HCT116 (cell line): ENCODE measurements around the gene PLXDC1. TPM values are rescaled to one million over a fixed set of nuclear protein-coding genes. Genes with fewer than 3 reads are reported as not detected.

ENCODE experiments used
- ATAC-seq: fragments of 200-7000 bp; cut with Tn5 transposase; 2 replicates; pipeline ENCODE4 v1.9.1; 2020; ENCODE audit warnings: mild to moderate bottlenecking, moderate library complexity
- BruUV-seq: library from RNA; stranded (reverse); fragments of 400-500 nt; replicated peaks from 2 replicates; lab custom pipeline; 2021; lab: Mats Ljungman, UMichigan
- CTCF ChIA-PET: fragments of 300-600 bp; sonication (Branson Sonifier 250); formaldehyde crosslinking; loops from one replicate; lab custom pipeline; 2021; ENCODE audit warnings: antibody characterized with exemption; lab: Charles Lee
- POLR2A ChIA-PET: fragments of 300-600, 350-600 bp; sonication (Branson Sonifier 250); formaldehyde crosslinking; loops from one replicate; lab custom pipeline; 2021; ENCODE audit warnings: antibody characterized with exemption; lab: Charles Lee
- RAD21 ChIA-PET, 2 experiments: fragments of 300-600 bp; sonication (Branson Sonifier 250); formaldehyde crosslinking; loops; one replicate each; lab custom pipeline; 2023; ENCODE audit warnings: low total read pairs in 2 of 2; ENCODE audit not compliant: uncharacterized antibody in 2 of 2, unreplicated experiment in 2 of 2, low non-redundant PET in 1 of 2; lab: Charles Lee
- DNase-seq: peaks from one replicate; pipeline ENCODE4 v3.0.0-alpha.2; 2010; ENCODE audit warnings: low read depth, low spot score
- H2AFZ ChIP-seq: fragments of 200-600 bp; shearing (Covaris generic), sonication (generic); 2 replicates; pipeline ENCODE4 v1.6.1; 2017; ENCODE audit warnings: low read depth, mixed run types, mixed read lengths, antibody characterized with exemption, low read length; ENCODE audit not compliant: poor library complexity, severe bottlenecking
- H3K27ac ChIP-seq: 2 replicates; pipeline ENCODE4 v1.5.1; 2012; ENCODE audit warnings: low read depth, low read length
- H3K27me3 ChIP-seq: fragments of 200-600 bp; sonication (generic); 2 replicates; pipeline ENCODE4 v1.6.1; 2016; ENCODE audit warnings: mixed run types, low read length, mixed read lengths; ENCODE audit not compliant: insufficient read depth
- H3K36me3 ChIP-seq, 2 experiments: fragments of 200-500 bp in 1 of 2; fragments of 200-600 bp in 1 of 2; sonication (Bioruptor generic) in 1 of 2; sonication (generic) in 1 of 2; 2 replicates each; pipeline versions ENCODE4 v1.5.1 to v1.6.1; 2014 to 2016; ENCODE audit warnings: low read length in 2 of 2, inconsistent platforms in 1 of 2, mixed read lengths in 1 of 2, mixed run types in 1 of 2; ENCODE audit not compliant: insufficient read depth in 2 of 2, control insufficient read depth in 1 of 2
- H3K4me1 ChIP-seq, 2 experiments: fragments of 200-600 bp in 1 of 2; sonication (generic) in 1 of 2; 2 replicates each; pipeline versions ENCODE4 v1.5.1 to v1.6.1; 2012 to 2017; ENCODE audit warnings: low read length in 2 of 2, inconsistent platforms in 1 of 2, mild to moderate bottlenecking in 1 of 2, mixed read lengths in 1 of 2, mixed run types in 1 of 2, moderate library complexity in 1 of 2; ENCODE audit not compliant: insufficient read depth in 2 of 2, control insufficient read depth in 1 of 2
- H3K4me2 ChIP-seq: fragments of 200-600 bp; sonication (generic); 2 replicates; pipeline ENCODE4 v1.6.1; 2017; ENCODE audit warnings: mixed run types, low read length, mixed read lengths
- H3K4me3 ChIP-seq, 2 experiments: fragments of 200-600 bp in 1 of 2; sonication (generic) in 1 of 2; replicated peaks in 1 of 2; 2 replicates each; pipeline ENCODE4 v1.5.1; 2011 to 2016; ENCODE audit warnings: low read length in 2 of 2, control low read depth in 1 of 2, low read depth in 1 of 2, mild to moderate bottlenecking in 1 of 2, mixed read lengths in 1 of 2, mixed run types in 1 of 2
- H3K79me2 ChIP-seq: fragments of 200-600 bp; sonication (generic); 2 replicates; pipeline ENCODE4 v1.6.1; 2017; ENCODE audit warnings: mild to moderate bottlenecking, mixed run types, low read length, moderate library complexity, mixed read lengths; ENCODE audit not compliant: insufficient read depth
- H3K9ac ChIP-seq: fragments of 200-600 bp; sonication (generic); 2 replicates; pipeline ENCODE4 v1.6.1; 2016; ENCODE audit warnings: low read length, mixed read lengths
- H3K9me2 ChIP-seq: fragments of 200-600 bp; sonication (generic), shearing (Covaris generic); 2 replicates; pipeline ENCODE4 v1.6.1; 2017; ENCODE audit warnings: mixed run types, mild to moderate bottlenecking, moderate library complexity; ENCODE audit not compliant: insufficient read depth
- H3K9me3 ChIP-seq, 2 experiments: fragments of 200-500 bp in 1 of 2; fragments of 200-600 bp in 1 of 2; sonication (Bioruptor generic) in 1 of 2; sonication (generic) in 1 of 2; 2 replicates each; pipeline ENCODE4 v1.6.1; 2014 to 2017; ENCODE audit warnings: low read length in 2 of 2, mixed read lengths in 2 of 2, inconsistent platforms in 1 of 2, low read depth in 1 of 2, mild to moderate bottlenecking in 1 of 2, mixed run types in 1 of 2, moderate library complexity in 1 of 2; ENCODE audit not compliant: control insufficient read depth in 1 of 2, insufficient read depth in 1 of 2
- H4K20me1 ChIP-seq: fragments of 200-600 bp; sonication (generic), shearing (Covaris generic); 2 replicates; pipeline ENCODE4 v1.6.1; 2017; ENCODE audit warnings: mixed run types, mild to moderate bottlenecking, moderate library complexity; ENCODE audit not compliant: insufficient read depth
- CBX3 ChIP-seq: IDR thresholded peaks from 2 replicates; pipeline ENCODE4 v1.6.1; 2012; ENCODE audit warnings: low read depth
- CEBPB ChIP-seq: IDR thresholded peaks from 2 replicates; pipeline ENCODE4 v1.6.1; 2012; ENCODE audit warnings: low read depth
- CTCF ChIP-seq, 3 experiments: fragments of 200-600 bp in 1 of 3; sonication (generic) in 1 of 3; IDR thresholded peaks in 2 of 3; conservative IDR thresholded peaks in 1 of 3; 2 replicates each; pipeline ENCODE4 v1.5.1; 2012 to 2017; ENCODE audit warnings: low read depth in 2 of 3, low read length in 2 of 3, antibody characterized with exemption in 1 of 3, borderline replicate concordance in 1 of 3, control low read depth in 1 of 3, mild to moderate bottlenecking in 1 of 3, mixed read lengths in 1 of 3, mixed run types in 1 of 3, moderate library complexity in 1 of 3; ENCODE audit not compliant: insufficient read depth in 1 of 3
- EGR1 ChIP-seq: IDR thresholded peaks from 2 replicates; pipeline ENCODE4 v1.6.1; 2012; ENCODE audit warnings: low read depth
- ELF1 ChIP-seq: IDR thresholded peaks from 2 replicates; pipeline ENCODE4 v1.6.1; 2012; ENCODE audit warnings: low read depth, borderline replicate concordance
- EZH2 ChIP-seq: fragments of 200-600 bp; sonication (generic); IDR thresholded peaks from 2 replicates; pipeline ENCODE4 v1.6.1; 2017; ENCODE audit warnings: antibody characterized with exemption, mixed run types
- POLR2AphosphoS5 ChIP-seq: IDR thresholded peaks from 2 replicates; pipeline ENCODE4 v1.6.1; 2011; ENCODE audit warnings: mild to moderate bottlenecking, low read depth, low read length, moderate library complexity
- RAD21 ChIP-seq: IDR thresholded peaks from 2 replicates; pipeline ENCODE4 v1.6.1; 2012; ENCODE audit warnings: low read depth, mild to moderate bottlenecking
- REST ChIP-seq: IDR thresholded peaks from 2 replicates; pipeline ENCODE4 v1.6.1; 2012; ENCODE audit warnings: low read depth
- SIN3A ChIP-seq: IDR thresholded peaks from 2 replicates; pipeline ENCODE4 v1.6.1; 2012; ENCODE audit warnings: low read depth
- SRF ChIP-seq: IDR thresholded peaks from 2 replicates; pipeline ENCODE4 v1.6.1; 2012; ENCODE audit warnings: low read depth
- intact Hi-C: fragments of 100-400 bp; cut with micrococcal nuclease; formaldehyde crosslinking; loops from 2 replicates; pipeline ENCODE4 v1.10.0; 2022
- total RNA-seq: library from RNA; stranded (reverse); gene quantifications from one replicate; pipeline ENCODE4 v1.2.1, GENCODE V29; 2021; ENCODE audit not compliant: unreplicated experiment

PLXDC1 gene
- total RNA-seq, 1 experiment from 2014 or later, result 1.8 TPM

- intact Hi-C loops, result no loop called here
- Histone ChIP-seq H3K4me2 (no peak within 1 kb of the TSS), H3K27ac (no peak within 1 kb of the TSS; the same call in 1 of the 2 replicates), H3K4me3 (no peak within 1 kb of the TSS), H3K79me2 (no peaks in the 10 kb centered on the region), H3K4me1 (peaks cover 6 to 10% of the 10 kb centered on the region in 2 experiments; a peak in 3 of 4 replicates), H3K36me3 (no peaks in the 10 kb centered on the region), H3K9me3 (no peaks in the 10 kb centered on the region), H4K20me1 (no peaks in the 10 kb centered on the region), H3K9me2 (no peaks in the 10 kb centered on the region), H2AFZ (peak within 1 kb of the TSS; percentile 83), H3K27me3 (no peaks in the 10 kb centered on the region), H3K9ac (no peak within 1 kb of the TSS)
- ChIA-PET RAD21 (no interaction called here), CTCF (interaction anchor here (1.5 to 1.9 kb wide), 2 partner anchors 9 to 183 kb away, joined by 4 to 11 read pairs; no protein-coding TSS in a partner anchor), POLR2A (no interaction called here)
- BruUV-seq, result no TSS peak
- ATAC-seq (no peak), DNase-seq (no peak)
- no peak for TF ChIP-seq SIN3A
- TF ChIP-seq CTCF (IDR thresholded peaks at IDR 0.05 in 2 of 3, conservative IDR thresholded peaks at IDR 0.05 in 1 of 3; ENCODE audit: borderline replicate concordance in 1 of 3, insufficient read depth in 1 of 3, low read depth in 2 of 3, low read length in 2 of 3), result no peak
- no peak for TF ChIP-seq SRF
Observed at GRCh38 chr17:39165841-39166349, 14.5 kb upstream of the PLXDC1 start, which contains the start of gene ARL5C. Gene ARL5C (minus strand): TSS chr17:39166161. CDS start chr17:39165760, 401 bp downstream.

GRCh38 chr17:39165178-39165840 lies 13.9 kb upstream of the PLXDC1 start:
- intact Hi-C loops, result no loop called here
- no peaks in the 10 kb centered on the region for H3K27me3 ChIP-seq
- H3K9ac ChIP-seq, result no peak overlapping the region
- H3K4me2 ChIP-seq, result no peak overlapping the region
- DNase-seq, result no peak
- no TSS peak for BruUV-seq
- H3K9me3 ChIP-seq, result no peaks in the 10 kb centered on the region
- no peaks in the 10 kb centered on the region for H3K79me2 ChIP-seq
- RAD21 ChIA-PET, result interaction anchor here (1.0 to 1.4 kb wide), 4 partner anchors 11 to 182 kb away, joined by 3 to 7 read pairs (median 5); partner anchors contain the start of gene RPL19 (in 1 of the 2)
- H4K20me1 ChIP-seq, result no peaks in the 10 kb centered on the region
- peak overlapping the region; percentile 83 for H2AFZ ChIP-seq
- H3K36me3 ChIP-seq, result no peaks in the 10 kb centered on the region
- POLR2A ChIA-PET, result interaction anchor here (0.6 to 2.2 kb wide), 7 partner anchors 12 to 1124 kb away, joined by 3 to 17 read pairs (median 3); partner anchors contain the start of genes LASP1 and RPL19
- H3K27ac ChIP-seq, result no peak overlapping the region; the same call in 1 of the 2 replicates
- H3K4me3 ChIP-seq, result no peak overlapping the region
- no peaks in the 10 kb centered on the region for H3K9me2 ChIP-seq
- ATAC-seq, result peak; percentile 4; the same call in 1 of the 2 replicates
- CTCF ChIA-PET, result interaction anchor here (0.7 to 2.2 kb wide), 24 partner anchors 9 to 311 kb away, joined by 3 to 62 read pairs (median 5); partner anchors contain the start of genes CACNB1, RPL19 and RPL23
- H3K4me1 ChIP-seq, result peaks cover 6 to 10% of the 10 kb centered on the region in 2 experiments; a peak in 3 of 4 replicates
- TF ChIP-seq CBX3 (no peak), SRF (no peak), RAD21 (no peak), REST (no peak), ELF1 (no peak), SIN3A (no peak), EZH2 (no peak), CEBPB (no peak), POLR2AphosphoS5 (no peak), EGR1 (no peak)
